G401 (cell line): ENCODE measurements around the gene ARID2. TPM values are rescaled to one million over a fixed set of nuclear protein-coding genes. Genes with fewer than 3 reads are reported as not detected.
A peak's percentile ranks its signal among the peaks of the same experiment; 100 is the strongest.

Experiments used
- DNase-seq: peaks from one replicate; pipeline ENCODE4 v3.0.0-alpha.2; 2015; ENCODE audit warnings: low spot score
- in situ Hi-C: cut with HindIII; loops from 2 replicates; pipeline ENCODE4 v1.10.0; 2016; ENCODE audit warnings: low sequenced_read_pairs, mixed read lengths
- total RNA-seq: library from RNA; depleted of rRNA; stranded (reverse); fragments of >200 nt; shearing (Covaris generic); gene quantifications from 2 replicates; pipeline ENCODE4 v1.2.3, GENCODE V29; 2014

ARID2 gene
- total RNA-seq, 1 experiment from 2014 or later: 29.8 TPM

DNA sequence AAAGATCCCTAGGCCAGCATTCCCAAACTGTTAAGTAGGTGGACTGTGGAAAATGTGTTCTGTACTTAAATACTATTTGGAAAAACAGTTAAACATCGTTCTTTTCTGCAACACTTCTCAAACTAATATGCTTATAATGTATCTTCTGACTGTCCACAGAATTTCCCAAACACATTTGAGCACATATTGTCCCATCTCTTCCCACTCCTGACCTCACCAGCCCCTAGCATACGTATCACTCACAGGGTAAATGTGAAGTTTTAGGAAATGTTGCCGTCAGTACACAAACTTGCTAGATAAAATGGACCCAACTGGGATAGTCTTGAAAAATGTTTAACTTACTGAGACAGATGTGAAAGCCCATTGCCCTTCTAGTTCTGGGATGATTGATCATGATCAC lies 27.7 kb downstream of the ARID2 start:
- no peak for DNase-seq
- in situ Hi-C loops: no loop called here

DNA sequence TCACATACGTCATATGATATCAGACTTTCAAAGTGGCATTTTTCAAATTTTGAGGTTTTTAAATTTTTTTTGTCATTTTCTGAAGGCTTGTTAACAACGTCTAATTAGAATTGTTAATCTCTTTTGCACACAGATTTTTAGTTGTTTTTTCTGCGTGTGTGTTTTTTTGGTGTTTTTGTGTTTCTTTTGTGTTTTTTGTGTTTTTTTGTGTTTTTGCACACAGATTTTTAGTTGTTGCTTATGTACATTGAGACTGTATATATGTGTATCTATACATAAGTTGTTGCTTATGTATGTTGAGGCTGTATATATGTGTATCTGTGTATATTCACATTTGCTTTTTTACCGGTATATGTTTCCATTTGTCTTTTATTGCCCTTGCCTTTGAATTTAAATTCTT lies 30.8 kb downstream of the ARID2 start:
- in situ Hi-C loops: no loop called here
- no peak for DNase-seq

DNA sequence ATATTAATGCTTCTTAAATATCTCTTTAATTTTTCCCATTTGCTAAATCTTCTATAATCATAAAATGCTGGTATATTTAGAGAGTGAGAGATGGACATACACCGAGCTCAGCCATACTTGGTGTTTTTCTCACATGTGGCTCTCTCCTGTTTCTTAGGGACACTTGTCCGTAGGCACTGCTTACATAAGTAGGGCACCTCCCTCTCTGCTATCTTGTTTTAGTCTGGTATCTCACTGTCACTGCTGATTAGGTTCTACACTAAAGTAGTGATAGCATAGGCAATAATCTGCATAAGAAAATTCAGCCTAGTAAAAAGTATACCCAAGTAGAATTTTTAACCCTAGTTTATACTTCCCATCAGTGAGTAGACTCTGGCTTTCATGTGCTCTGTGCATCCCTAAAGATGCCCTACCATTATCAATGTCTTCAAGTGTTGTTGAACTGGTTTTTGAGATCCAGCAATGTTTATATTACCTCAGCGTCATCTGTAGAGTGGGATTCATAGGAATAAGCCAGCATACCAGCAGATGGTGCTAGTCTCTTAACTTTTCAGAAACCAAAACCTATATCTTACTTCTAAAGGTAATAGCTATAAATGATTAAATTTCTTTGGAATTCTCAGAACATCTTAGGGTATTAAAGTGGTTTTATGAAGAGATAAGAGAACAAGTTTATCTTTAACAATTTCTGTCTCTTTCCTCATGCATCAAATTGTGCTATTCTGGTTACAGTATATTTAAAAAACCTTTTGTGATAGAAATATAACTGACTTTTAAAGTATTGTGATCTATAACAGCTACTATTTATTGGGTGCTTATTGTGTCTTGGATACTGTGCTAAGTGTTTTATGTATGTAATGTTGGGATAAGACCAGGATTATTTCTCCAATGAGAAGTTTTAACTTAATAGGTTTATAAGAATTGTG lies 32.9 kb downstream of the ARID2 start:
- peak; percentile 66 for DNase-seq
- in situ Hi-C loops: no loop called here

DNA sequence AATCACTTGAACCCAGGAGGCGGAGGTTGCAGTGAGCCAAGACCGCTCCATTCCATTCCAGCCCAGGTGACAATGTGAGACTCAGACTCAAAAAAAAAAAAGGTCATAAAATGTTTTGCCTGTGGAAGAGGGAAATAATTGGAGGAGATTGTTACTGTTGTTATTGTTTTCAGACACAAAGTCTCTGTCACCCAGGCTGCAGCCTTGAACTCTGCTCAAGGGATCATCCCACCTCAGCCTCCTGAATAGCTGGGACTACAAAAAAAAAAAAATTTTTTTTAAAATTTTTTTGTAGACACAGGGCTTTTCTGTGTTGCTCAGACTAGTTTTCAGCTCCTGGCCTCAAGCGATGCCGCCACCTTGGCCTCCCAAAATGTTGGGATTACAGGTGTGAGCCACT lies 33.9 kb downstream of the ARID2 start:
- in situ Hi-C loops: no loop called here

DNA sequence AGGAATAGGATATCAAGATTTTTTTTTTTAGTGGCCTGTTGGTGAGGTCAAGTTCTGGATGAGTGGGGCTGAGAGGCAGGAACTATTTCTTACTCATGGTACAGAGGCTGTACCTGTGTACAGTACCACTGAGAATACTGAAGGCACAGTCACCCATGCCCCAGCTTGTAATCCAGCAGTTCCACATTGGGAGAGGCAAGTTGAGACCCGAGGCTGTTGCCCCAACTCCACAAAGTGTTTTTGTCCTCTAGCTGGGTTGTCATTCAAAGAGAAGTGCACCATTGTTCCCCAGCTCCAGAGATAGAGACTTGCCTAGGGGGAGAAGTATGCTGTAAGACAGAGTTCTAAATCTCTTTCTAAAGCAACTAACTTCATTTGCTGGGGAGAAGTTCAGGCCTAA lies 38.7 kb downstream of the ARID2 start:
- no peak for DNase-seq
- in situ Hi-C loops: no loop called here

More for the DNA sequence above, 33.9 kb downstream of the ARID2 start:
- DNase-seq: no peak

DNA sequence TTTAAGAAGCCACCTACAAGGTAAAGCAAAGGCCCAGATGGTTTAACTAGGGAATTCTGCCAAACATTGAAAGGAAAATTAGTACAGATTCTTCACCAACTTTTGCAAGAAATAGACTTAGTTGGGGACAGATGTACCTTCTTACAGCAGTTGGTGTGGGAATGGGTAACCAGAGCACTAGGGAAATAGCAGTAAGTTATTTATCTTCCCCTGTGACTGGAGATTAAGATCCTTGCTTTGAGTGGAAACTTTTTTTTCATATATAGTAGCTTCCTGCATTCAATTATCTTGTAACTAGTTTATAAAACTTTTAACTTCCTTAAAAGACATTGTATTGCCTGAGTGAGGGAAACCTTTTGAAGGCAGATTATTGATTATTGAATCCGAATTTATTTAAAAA lies 44.2 kb downstream of the ARID2 start:
- in situ Hi-C loops: no loop called here
- DNase-seq: no peak

DNA sequence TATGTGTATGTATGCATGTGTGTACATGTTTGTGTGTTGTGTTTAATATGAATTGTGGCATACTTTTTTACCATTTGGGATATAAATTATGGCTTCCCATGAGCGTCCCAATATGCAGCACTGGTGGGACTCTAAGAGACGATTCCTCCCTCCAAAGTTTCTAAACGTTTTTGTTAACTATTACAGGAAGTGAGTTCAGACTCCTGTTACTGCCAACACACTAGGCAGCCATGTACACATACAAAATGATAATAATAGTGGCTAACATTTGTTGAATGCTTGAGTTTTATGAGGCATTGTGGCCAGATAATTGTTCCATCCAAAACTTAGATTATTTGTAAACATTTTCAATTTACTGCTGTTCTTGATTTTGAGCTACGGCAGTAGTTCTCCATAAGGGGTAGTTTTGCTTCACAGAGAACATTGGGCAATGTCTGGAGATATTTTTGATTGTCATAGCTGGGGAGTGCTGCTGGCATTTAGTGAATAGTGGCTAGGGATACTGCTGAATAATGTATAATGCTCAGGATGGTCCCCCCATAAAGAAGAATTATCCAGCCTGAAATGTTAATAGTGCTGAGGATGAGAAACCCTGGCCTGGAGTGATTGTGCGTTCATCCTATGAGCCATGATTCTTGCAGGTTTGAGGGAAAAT lies 45.1 kb downstream of the ARID2 start:
- no peak for DNase-seq
- in situ Hi-C loops: no loop called here

DNA sequence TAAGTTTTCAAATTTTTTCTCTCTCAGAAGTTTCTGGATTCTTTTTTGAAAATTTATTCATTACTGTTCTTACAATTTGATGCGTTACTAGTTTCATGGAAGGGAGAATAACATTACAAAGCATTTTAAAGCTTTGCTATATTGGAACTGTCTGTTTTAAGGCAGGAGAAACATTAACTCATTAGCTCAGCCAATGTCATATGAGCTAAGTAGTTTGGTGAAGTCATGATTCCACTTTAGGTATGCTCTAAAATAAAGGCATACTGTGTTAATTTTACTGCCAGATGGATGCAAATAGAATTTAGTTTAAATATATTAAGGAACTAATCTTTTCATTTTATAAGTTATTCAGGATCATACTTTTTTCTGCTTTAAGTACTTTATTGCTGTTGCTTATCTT lies 46.0 kb downstream of the ARID2 start:
- DNase-seq: no peak
- in situ Hi-C loops: no loop called here

DNA sequence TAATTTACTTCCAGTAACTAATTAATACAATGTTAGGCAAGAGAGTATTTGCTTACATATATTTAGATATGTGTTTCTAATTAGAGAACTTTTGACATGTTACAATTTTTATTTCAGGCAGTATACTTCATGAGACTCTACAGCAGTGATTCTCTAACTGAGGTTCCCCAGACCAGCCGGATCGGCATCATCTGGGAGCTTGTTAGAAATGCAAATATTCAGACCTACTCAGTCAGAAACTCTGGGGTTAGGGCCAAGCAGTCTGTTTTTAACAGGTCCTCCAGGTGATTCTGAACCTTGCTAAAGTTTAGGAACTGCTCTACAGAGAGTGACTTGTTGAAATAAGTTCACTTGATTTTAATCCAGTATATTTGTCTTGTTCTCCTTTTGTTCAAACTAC lies 46.5 kb downstream of the ARID2 start:
- in situ Hi-C loops: no loop called here
- DNase-seq: peak; percentile 44

DNA sequence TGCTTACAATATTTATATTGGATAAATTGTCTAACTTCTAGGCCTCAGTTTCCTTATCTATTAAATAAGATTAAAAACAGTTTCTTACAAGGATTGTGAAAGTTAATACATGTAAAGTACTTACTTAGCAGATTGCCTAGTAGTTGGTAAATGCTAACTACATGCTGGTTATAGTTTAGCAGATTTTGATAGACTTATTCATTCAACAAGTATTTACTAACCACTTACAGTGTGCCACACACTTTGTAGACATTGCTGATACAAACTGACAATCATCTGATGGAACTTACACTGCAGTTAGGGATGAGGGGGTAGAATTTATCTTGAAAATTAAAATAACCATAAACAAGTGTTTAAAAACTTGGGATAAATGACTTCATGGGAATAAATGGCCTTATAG lies 50.4 kb downstream of the ARID2 start:
- no peak for DNase-seq
- in situ Hi-C loops: no loop called here

DNA sequence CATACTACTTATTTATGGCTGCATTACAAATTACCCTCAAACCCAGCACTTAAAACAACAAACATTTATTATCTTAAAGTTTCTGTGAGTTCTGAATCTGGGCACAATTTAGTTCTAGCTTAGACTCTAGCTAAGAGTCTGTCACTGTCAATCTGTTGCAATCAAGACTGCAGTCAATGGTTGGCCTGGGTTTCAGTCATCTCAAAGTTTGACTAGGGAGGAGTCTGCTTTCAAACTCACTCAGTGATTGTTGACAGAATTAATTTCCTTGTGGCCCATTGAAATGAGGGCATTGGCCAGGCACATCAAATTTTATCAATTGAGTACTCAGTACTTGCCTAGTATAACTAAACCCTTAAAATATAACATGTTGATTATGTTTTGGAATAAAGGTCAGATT lies 51.6 kb downstream of the ARID2 start:
- in situ Hi-C loops: no loop called here
- no peak for DNase-seq

DNA sequence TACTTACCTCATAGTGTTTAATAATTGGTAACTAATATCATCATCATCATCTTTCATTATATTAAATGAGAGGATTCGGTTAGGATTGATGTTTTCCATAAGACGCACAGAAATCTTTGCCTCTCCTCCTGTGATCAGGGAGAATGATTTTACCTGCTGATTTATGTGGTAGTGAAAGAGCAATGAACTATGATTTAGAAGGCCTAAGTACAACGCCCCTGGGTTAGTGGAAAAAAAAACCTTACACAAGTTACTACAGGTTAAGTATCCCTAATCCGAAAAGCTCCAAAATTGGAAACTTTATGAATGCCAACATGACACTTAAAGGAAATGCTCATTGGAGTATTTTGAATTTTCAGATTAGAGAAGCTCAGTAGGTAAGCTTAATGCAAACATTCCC lies 55.8 kb downstream of the ARID2 start:
- in situ Hi-C loops: no loop called here
- DNase-seq: no peak

DNA sequence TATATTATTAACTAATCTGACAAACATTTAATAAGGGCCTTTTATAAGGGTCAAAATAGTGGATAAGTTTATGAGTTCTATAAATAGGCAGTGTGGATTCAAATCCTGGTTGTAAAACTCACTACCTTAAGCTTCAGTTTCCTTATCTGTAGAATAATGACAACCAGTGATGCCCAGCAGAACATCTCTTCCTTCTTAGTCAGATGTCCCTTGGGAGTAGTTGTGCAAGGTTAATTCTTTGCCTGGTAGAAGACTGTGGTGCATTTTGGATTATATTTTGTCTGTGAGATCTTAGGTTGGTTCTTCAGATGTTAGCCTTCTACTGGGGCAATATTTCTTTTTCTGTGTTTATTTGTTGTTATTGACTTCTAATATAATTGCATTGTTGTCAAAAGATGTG lies 59.5 kb downstream of the ARID2 start:
- no peak for DNase-seq

DNA sequence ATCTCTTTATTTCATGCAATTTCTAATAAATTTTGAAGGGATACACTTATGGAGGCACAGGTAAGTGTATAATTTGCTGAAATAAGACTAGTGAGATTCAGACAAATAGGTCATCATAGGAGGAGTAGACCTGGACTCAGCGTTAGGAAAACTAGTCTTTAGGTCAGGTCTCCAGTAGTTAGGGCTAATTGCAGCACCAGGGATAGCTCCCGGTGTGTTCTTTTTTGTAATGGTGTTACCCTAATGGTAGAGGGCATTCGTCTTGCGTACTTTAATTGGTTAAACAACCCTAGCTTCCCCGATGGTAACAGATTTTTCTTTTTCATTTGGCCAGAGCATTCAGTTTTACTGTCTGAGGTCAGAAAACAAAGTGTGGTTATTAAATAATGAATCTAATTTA lies 64.9 kb downstream of the ARID2 start:
- in situ Hi-C loops: no loop called here
- DNase-seq: no peak

More for the DNA sequence above, 59.5 kb downstream of the ARID2 start:
- in situ Hi-C loops: no loop called here

DNA sequence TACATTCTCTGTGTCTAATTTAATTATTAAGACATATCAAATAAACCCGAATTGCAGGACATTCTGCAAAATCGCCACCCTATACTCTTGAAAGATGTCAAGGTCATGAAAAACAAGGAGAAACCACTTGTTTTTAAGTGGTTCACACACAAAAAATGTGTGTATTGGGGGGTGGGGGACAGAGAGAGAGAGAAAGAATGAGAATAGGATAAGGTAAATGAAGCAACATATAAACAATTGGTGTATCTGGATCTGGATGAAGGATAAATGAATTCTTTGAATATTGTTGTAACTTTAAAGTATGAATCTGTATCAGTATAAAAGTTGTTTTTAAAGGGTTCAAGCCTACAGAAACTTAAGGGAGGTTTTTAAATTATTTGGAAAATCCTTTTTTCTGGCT lies 72.1 kb downstream of the ARID2 start:
- no peak for DNase-seq
- in situ Hi-C loops: no loop called here

DNA sequence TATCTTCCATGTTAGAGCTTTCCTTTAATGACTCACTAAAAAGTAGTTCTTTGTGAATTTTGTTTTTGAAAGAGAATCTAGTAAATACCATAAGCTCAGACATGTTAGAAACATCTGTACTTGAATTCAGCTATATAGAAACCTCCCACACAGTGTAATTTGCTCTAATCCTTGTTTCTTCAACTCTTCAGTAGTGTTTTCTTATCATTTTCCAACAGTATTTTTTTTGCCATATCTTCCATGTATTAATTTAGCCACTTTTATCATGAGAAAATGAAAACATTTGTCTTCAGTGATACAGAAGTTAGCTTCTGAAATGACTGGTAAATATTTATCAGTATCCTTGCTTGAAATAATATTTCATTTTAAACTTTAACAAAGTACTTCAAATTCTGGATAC lies 73.6 kb downstream of the ARID2 start:
- in situ Hi-C loops: no loop called here
- no peak for DNase-seq

DNA sequence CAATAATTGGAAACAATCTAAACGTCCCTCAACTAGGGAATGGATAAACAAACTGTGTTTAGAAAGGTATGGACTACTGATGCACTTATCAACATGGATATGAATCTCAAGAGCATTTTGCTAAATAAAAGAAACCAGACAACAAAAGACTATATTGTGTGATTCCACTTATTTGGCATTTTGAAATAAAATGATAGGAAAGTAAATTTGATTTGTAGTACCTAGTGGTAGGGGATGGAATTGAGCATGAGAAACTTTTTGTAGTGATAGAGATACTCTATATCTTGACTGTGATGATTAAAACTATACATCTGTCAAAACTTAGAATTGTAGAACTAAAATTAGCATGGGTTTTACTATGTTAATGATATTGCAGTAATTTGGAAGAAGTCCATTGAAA lies 87.1 kb downstream of the ARID2 start:
- no peak for DNase-seq
- in situ Hi-C loops: no loop called here

DNA sequence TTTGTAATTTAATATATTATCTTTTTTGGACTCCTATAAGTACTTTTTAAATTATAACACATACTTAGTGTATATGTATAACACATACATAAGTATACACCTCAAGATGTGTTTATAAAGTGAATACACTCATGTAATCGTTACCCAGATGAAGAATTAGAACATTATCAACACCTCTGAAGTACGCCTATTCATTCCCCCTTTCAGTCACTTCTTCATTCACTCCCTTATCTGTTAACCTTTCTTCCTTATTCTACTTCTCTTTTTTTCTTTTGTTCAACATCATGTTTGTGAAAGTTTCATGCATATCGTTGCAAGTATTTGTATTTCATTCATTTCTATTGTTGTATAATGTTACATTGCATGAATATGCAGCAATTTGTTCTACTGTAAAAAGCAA lies 98.5 kb downstream of the ARID2 start:
- DNase-seq: no peak
- in situ Hi-C loops: no loop called here

DNA sequence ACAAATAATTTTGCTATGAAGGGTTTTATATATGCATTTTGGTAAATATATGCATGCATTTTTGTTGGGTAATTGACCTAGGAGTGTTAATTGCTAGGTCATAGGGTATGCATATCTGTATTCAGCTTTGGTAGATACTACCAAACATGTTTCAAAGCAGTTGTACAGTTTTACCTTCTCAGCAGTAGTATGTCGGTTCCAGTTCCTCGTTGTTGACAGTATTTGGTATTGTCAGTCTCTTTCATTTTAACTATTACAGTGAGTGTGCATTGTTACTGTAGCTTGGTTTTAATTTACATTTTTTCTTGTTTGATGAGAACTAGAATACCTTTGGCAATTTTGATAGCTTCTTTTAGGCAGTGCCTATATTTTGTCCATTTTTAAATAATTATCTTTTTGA lies 98.9 kb downstream of the ARID2 start:
- no peak for DNase-seq
- in situ Hi-C loops: no loop called here

DNA sequence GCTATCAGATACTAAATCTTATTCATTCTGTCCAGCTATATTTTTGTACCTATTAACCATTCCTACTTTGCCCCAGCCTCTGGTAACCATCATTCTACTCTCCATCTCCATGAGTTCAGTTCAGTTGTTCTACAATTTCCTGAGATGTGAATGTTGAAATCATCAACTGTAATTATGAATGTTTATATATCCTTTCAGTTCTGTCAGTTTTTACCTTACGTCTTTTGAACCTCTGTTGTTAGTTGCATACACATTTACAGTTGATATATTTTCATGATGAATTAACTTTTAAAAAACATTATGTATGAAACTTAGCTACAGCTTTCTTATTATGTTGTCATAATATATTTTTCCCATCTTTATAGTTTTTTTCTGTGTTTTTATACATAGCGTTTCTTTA lies 102.1 kb downstream of the ARID2 start:
- no peak for DNase-seq
- in situ Hi-C loops: no loop called here

DNA sequence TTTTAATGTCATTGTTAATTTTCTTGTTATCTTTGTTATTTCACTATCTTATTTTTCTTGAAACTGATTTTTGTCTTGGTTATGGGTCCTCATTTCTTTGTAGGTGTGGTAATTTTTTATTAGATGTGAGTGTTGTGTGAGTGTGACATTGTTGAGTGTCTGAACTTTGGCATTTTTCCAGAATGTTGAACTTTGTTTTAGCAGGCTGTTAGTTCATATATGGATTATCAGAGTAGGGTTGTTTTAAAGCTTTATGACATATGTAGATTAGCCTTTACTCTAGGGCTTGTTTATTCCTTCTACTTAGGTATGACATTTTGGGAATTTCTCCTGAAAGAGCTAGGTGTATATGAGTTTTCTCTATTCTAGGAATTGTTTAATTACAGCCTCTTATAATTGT lies 103.9 kb downstream of the ARID2 start:
- in situ Hi-C loops: no loop called here

More for the DNA sequence above, 103.9 kb downstream of the ARID2 start:
- DNase-seq: no peak
